Effector memory CD4-positive, alpha-beta T cell (primary cell): ENCODE results near the gene SDR42E2.

Experiments
- DNase-seq, 3 donors: peaks; one replicate each; pipeline ENCODE4 v3.0.0-alpha.2; 2020
- H3K27ac ChIP-seq: 2 replicates; pipeline ENCODE4 v1.7.0; 2013; ENCODE audit warnings: mild to moderate bottlenecking, low read length, moderate library complexity; ENCODE audit not compliant: insufficient read depth, poor library complexity, severe bottlenecking
- H3K27me3 ChIP-seq: replicated peaks from 2 replicates; pipeline ENCODE4 v1.7.0; 2013; ENCODE audit warnings: mild to moderate bottlenecking, low read length; ENCODE audit not compliant: insufficient read depth, control insufficient read depth, poor library complexity, severe bottlenecking
- H3K36me3 ChIP-seq: 2 replicates; pipeline ENCODE4 v1.7.0; 2013; ENCODE audit warnings: mild to moderate bottlenecking, low read length, moderate library complexity; ENCODE audit not compliant: control insufficient read depth, insufficient read depth
- H3K4me1 ChIP-seq: 2 replicates; pipeline ENCODE4 v1.7.0; 2013; ENCODE audit warnings: low read length, mild to moderate bottlenecking; ENCODE audit not compliant: control insufficient read depth, insufficient read depth, poor library complexity, severe bottlenecking
- H3K4me3 ChIP-seq: 2 replicates; pipeline ENCODE4 v1.7.0; 2013; ENCODE audit warnings: low read length, low read depth, mild to moderate bottlenecking; ENCODE audit not compliant: insufficient read depth, poor library complexity, severe bottlenecking
- H3K9me3 ChIP-seq: 2 replicates; pipeline ENCODE4 v1.7.0; 2013; ENCODE audit warnings: mild to moderate bottlenecking, low read length, moderate library complexity; ENCODE audit not compliant: control insufficient read depth
- total RNA-seq, 3 donors: gene quantifications; one replicate each; lab custom pipeline; 2026; lab: John Stamatoyannopoulos, UW

Gene SDR42E2
- 8.8 to 22.2 (median 11.4) reads per million in 3 donors for total RNA-seq

DNA sequence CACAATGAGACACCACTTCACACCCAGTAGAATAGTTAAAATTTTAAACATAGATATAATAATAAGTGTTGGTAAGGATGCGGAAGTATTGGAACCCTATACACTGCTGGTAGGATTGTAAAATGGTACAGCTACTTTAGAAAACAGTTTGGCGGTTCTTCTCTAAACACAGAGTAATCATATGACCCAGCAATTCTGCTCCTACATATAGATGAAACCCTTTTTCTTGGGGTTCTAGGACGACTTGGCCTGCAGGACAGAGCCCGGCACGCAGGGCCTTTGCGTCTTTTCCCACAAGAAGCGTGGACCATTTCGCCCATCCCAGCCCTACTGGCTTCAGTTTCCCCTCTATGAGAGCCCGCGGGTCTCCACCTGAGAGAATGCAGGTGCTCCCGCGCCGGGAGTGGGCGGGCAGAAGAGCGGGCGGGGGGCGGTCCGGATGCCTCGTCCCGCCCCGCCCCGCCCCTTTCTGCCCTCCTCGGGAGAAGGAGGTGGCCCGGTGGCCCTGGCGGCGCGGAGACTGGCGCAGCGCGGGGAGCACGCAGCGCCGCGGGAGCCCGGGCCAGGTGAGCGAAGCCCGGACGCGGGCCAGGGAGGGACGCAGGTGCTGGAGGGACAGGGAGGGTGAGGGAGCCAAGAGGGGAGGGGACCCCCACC lies at the start of gene SDR42E2:
Gene SDR42E2, plus strand, starts transcription at position 508 of the 657 bp plus-strand sequence. CDS start 3,077 bp downstream, outside the sequence.
- no peaks in the 10 kb centered on the region for H3K9me3 ChIP-seq
- DNase-seq = peak; percentile 4 to 20 (median 20)
- no peaks in the 10 kb centered on the region for H3K36me3 ChIP-seq
- no peaks in the 10 kb centered on the region for H3K27me3 ChIP-seq
- no peaks in the 10 kb centered on the region for H3K4me1 ChIP-seq
- H3K4me3 ChIP-seq = peak within 1 kb of the TSS; percentile 29
- H3K27ac ChIP-seq = no peak within 1 kb of the TSS

DNA sequence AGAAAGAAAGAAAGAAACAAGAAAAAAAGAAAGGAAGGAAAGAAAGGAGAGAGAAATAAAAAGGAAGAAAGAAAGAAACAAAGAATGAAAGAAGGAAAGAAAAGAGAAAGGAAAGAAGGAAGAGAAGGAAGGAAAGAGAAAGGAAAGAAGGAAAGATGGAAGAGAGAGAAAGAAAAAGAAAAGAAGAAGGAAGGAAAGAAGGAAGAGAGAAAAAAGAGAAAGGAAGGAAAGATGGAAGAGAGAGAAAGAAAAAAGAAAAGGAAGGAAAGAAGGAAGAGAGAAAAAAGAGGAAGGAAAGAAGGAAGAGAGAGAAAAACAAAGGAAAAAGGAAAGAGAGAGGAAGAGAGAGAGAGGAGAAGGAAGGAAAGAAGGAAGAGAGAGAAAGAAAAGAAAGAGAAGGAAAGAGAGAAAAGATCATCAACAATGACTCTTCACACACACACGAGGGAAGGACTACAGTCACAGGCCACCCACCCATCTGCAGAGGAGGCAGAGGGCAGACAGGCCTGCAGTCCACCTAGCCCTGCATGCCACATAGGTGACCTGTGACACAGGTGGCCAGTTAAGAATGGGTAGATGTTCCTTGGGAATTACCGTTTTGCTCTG lies 46.1 kb upstream of the SDR42E2 start:
- no peak overlapping the region for H3K4me3 ChIP-seq
- H3K36me3 ChIP-seq = no peaks in the 10 kb centered on the region
- no peaks in the 10 kb centered on the region for H3K9me3 ChIP-seq
- no peaks in the 10 kb centered on the region for H3K4me1 ChIP-seq
- no peaks in the 10 kb centered on the region for H3K27me3 ChIP-seq
- no peak for DNase-seq
- H3K27ac ChIP-seq = no peak overlapping the region

DNA sequence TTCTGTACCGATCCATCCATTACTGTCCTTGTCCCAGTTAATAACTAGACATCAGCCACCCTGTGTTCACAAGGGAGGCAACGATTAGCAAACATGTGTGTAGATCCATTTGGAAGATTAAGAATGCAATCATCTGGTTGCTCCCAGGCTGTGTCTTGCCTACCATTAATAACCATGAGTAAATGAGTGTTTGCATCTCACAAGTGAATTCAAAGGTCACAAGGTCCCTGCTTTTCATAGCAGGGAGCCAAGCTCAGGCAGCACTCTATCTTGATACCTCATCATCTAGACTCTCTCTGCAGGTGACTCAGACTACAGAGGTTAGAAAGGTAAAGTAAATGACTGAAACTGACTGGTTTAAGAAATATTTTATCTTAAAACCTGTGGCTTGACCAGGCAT lies 44.7 kb upstream of the SDR42E2 start:
- no peaks in the 10 kb centered on the region for H3K9me3 ChIP-seq
- H3K4me3 ChIP-seq = no peak overlapping the region
- no peak for DNase-seq
- H3K27ac ChIP-seq = no peak overlapping the region
- no peaks in the 10 kb centered on the region for H3K4me1 ChIP-seq
- H3K27me3 ChIP-seq = no peaks in the 10 kb centered on the region
- no peaks in the 10 kb centered on the region for H3K36me3 ChIP-seq

DNA sequence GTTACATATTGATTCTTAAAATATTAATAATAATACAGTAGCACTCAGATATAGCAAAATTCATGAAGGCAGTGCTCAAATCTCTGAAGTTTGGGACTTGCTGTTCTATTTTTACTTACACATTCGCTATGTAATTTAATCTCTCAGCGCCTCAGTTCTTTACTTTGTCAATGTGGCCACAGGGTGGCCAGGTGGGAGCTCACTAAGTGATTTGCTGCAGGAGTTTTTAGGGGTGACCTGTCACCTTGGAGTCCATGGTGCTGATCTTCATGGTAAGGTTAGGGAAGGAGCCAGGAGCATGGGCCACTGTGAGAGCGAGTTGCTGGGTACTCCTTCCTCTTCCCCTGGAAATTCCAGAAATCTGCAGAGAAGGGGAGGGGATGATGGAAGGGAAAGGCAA lies 41.9 kb upstream of the SDR42E2 start:
- no peaks in the 10 kb centered on the region for H3K9me3 ChIP-seq
- no peaks in the 10 kb centered on the region for H3K36me3 ChIP-seq
- H3K27me3 ChIP-seq = no peaks in the 10 kb centered on the region
- DNase-seq = no peak
- no peak overlapping the region for H3K27ac ChIP-seq
- no peak overlapping the region for H3K4me3 ChIP-seq
- H3K4me1 ChIP-seq = no peaks in the 10 kb centered on the region

DNA sequence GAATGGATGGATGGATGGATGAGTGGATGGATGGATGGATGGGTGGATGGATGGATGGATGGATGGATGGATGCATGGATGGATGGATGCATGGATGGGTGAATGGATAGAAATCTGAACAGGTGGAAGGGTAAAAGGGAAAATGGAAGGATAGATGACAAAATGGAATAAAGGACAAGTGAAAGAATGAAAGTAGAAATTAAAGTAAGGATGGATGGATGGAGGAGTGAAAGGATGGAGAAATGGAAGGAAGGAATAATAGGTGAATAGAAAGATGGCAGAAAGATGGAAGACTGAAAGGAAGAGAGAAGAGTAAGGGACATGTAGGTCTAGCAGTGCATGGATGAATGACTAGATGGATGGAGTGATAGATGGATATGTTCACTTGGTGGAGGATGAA lies 40.1 kb upstream of the SDR42E2 start:
- no peak for DNase-seq

DNA sequence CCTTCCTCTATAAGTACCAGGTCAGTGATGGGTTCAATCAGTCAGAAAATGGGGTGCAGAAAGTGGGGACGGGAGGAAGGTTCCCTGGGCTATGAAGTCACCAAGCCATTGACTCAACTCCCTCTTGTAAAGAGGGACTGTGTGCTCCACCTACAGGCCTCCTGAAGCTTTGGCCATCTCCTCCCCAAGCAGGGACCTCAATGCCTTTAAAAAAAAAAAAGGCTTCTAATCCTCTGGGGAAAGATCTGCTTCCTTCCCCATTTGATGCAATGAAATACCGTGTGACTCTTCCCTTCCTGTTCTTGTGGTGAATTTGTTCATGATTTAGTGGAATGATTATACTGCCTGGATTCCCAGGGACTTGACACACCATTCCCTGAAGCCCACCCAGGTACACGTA lies 39.2 kb upstream of the SDR42E2 start:
- H3K27me3 ChIP-seq = no peaks in the 10 kb centered on the region
- H3K27ac ChIP-seq = no peak overlapping the region
- H3K4me1 ChIP-seq = no peaks in the 10 kb centered on the region
- H3K36me3 ChIP-seq = no peaks in the 10 kb centered on the region
- H3K4me3 ChIP-seq = no peak overlapping the region
- H3K9me3 ChIP-seq = no peaks in the 10 kb centered on the region
- DNase-seq = no peak

More for the DNA sequence above, 40.1 kb upstream of the SDR42E2 start:
- no peak overlapping the region for H3K4me3 ChIP-seq
- H3K4me1 ChIP-seq = no peaks in the 10 kb centered on the region
- H3K9me3 ChIP-seq = no peaks in the 10 kb centered on the region
- H3K36me3 ChIP-seq = no peaks in the 10 kb centered on the region
- no peak overlapping the region for H3K27ac ChIP-seq
- H3K27me3 ChIP-seq = no peaks in the 10 kb centered on the region

DNA sequence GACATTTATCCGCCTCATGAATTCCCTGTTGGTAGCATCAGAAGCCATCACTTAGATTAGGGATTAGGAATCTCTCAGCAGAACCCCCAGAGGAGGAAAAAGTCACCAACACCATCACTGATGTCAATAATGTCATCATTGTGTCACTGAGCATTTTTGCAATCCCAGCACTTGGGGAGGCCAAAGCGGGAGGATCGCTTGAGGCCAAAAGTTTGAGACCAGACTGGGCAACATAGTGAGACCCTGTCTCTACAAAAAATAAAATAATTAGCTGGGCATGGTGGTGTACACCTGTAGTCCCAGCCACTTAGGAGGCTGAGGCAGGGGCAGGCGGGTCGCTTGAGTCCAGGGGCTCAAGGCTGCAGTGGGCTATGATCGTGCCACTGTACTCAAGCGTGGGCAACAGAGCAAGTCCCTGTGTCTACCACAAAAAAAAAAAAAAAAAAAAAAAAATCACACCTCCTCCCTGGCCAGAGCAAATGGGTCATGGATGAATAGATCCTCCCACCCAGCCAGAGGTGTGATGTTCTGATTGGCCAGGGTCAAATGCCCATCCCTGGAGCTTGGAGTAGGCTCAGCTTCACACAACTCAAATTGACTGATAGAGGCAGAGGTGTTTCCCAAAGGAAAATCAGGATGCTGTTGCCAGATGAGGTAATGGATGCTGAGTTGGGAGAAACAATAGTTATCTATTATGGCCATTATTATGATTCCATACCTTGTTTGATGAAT lies 38.4 kb upstream of the SDR42E2 start:
- Histone ChIP-seq H3K9me3 (no peaks in the 10 kb centered on the region), H3K4me3 (no peak overlapping the region), H3K27ac (no peak overlapping the region), H3K4me1 (no peaks in the 10 kb centered on the region), H3K27me3 (no peaks in the 10 kb centered on the region), H3K36me3 (no peaks in the 10 kb centered on the region)
- no peak for DNase-seq

DNA sequence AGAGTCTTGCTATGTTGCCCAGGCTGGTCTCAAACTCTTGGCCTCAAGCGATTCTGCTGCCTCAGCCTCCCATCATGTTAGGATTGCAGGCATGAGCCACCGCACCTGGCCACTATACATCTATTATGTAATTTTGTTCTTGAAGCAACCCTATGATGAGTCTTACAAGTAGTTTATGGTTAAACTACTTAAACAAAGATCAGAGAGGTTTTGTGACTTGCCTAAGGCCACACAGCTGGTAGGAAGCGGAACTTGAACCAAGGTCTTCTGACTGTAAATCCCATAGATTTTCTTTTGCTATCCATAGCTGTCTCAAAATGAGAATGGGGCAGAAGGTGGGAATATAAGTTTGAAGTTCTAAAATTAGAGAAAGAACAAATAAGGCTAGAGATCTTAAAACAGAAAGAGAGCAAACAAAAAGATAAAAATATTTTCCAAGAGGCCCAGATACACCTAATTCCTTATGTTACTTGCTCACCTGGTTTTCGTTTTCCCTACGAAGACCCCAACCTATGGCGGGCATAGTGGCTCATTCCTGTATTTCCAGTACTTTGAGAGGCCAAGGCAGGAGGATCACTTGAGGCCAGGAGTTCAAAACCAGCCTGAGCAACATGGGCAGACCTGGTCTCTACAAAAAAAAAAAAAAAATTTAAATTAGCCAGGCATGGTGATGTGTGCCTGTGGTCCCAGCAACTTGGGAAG lies 37.6 kb upstream of the SDR42E2 start:
- H3K9me3 ChIP-seq = no peaks in the 10 kb centered on the region
- H3K27me3 ChIP-seq = no peaks in the 10 kb centered on the region
- no peak overlapping the region for H3K4me3 ChIP-seq

DNA sequence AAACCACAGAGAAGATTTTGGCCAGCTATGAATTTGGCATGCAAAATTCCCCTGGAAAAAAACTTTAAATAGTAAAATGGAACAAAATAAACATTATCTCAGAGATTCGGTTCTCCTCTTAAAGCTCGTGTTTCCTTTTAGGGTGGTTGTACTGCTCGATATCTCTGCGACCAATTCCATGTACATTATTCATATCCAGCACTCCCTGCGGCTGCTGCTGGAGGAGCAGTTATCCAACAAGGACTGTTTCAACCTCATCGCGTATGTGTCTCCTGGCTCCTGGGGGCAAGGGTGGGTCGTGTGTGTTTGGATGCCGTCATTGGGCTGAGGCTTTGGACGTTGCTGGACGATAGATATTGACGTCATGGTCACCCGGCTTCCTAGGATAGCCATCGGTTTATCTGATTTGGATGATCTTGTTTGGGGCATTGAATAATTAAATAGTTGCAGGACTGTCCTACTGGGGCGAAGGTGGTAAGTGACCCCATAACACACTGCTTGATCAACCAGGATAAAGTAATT lies 36.2 kb upstream of the SDR42E2 start:
- Histone ChIP-seq H3K27me3 (no peaks in the 10 kb centered on the region), H3K9me3 (no peaks in the 10 kb centered on the region), H3K27ac (no peak overlapping the region), H3K36me3 (no peaks in the 10 kb centered on the region), H3K4me3 (no peak overlapping the region), H3K4me1 (no peaks in the 10 kb centered on the region)
- DNase-seq = no peak

More for the DNA sequence above, 37.6 kb upstream of the SDR42E2 start:
- no peak for DNase-seq
- H3K4me1 ChIP-seq = no peaks in the 10 kb centered on the region
- H3K27ac ChIP-seq = no peak overlapping the region
- no peaks in the 10 kb centered on the region for H3K36me3 ChIP-seq
